K562 (cell line): ENCODE data around the gene TENT4B. TPM values are rescaled to one million over a fixed set of nuclear protein-coding genes. Genes with fewer than 3 reads are reported as not detected.
A peak's percentile ranks its signal among the peaks of the same experiment; 100 is the strongest.

ENCODE experiments used
- ATAC-seq: fragments of 200-7000 bp; cut with Tn5 transposase; 3 replicates; pipeline ENCODE4 v1.9.1; 2020; ENCODE audit warnings: moderate library complexity
- BruUV-seq: library from RNA; stranded (reverse); fragments of 400-500 nt; replicated peaks from 2 replicates; lab custom pipeline; 2021; lab: Mats Ljungman, UMichigan
- CTCF ChIA-PET: fragments of 300-600 bp; formaldehyde crosslinking; extraction: SDS; loops from one replicate; lab custom pipeline; 2021; ENCODE audit warnings: low intra/inter-chr PET ratio; lab: Yijun Ruan, JAX
- POLR2A ChIA-PET: fragments of 300-600, 350-650 bp; sonication (Branson Sonifier 250); formaldehyde crosslinking; extraction: SDS; loops from one replicate; lab custom pipeline; 2021; ENCODE audit warnings: antibody characterized with exemption, inconsistent platforms; lab: Yijun Ruan, JAX
- DNase-seq, 4 experiments: peaks; one replicate each; pipeline versions ENCODE4 v3.0.0 to v3.0.0-alpha.2; 2011 to 2018; ENCODE audit warnings: low spot score in 3 of 4, mixed read lengths in 3 of 4; ENCODE audit errors: extremely low read depth in 1 of 4
- FAIRE-seq: peaks from 2 replicates; lab custom pipeline; 2011; peaks lifted over from hg19 to GRCh38; lab: Jason Lieb, UNC
- H2AFZ ChIP-seq: 2 replicates; pipeline ENCODE4 v1.6.0; 2011; ENCODE audit warnings: low read depth, low read length, control low read depth, inconsistent platforms
- H3K27ac ChIP-seq: fragments of 200-600 bp; 3 replicates; pipeline ENCODE4 v1.8.0; 2011; ENCODE audit warnings: low read depth, mild to moderate bottlenecking, control low read depth, inconsistent platforms, low read length, moderate library complexity, mixed read lengths; ENCODE audit errors: extremely low read depth
- H3K27me3 ChIP-seq, 2 experiments: fragments of 300-600 bp in 1 of 2; 2 replicates in 1 of 2; 3 replicates in 1 of 2; pipeline versions ENCODE4 v1.6.0 to v1.8.0; 2011; ENCODE audit warnings: inconsistent platforms in 2 of 2, low read length in 2 of 2, mild to moderate bottlenecking in 1 of 2, mixed read lengths in 1 of 2, moderate library complexity in 1 of 2; ENCODE audit not compliant: control insufficient read depth in 2 of 2, insufficient read depth in 2 of 2
- H3K36me3 ChIP-seq: fragments of 300-600 bp; 3 replicates; pipeline ENCODE4 v1.8.0; 2011; ENCODE audit warnings: mild to moderate bottlenecking, low read length, inconsistent platforms; ENCODE audit not compliant: control insufficient read depth, insufficient read depth
- H3K4me1 ChIP-seq, 2 experiments: fragments of 200-600 bp in 1 of 2; replicated peaks in 1 of 2; 2 replicates in 1 of 2; 3 replicates in 1 of 2; pipeline versions ENCODE4 v1.5.1 to v1.8.0; 2011; ENCODE audit warnings: inconsistent platforms in 2 of 2, low read length in 2 of 2, mild to moderate bottlenecking in 1 of 2, mixed read lengths in 1 of 2, moderate library complexity in 1 of 2; ENCODE audit not compliant: control insufficient read depth in 2 of 2, insufficient read depth in 2 of 2
- H3K4me2 ChIP-seq: 2 replicates; pipeline ENCODE4 v1.6.1; 2011; ENCODE audit warnings: low read length, control low read depth, inconsistent platforms, mixed read lengths; ENCODE audit not compliant: insufficient read depth
- H3K4me3 ChIP-seq: fragments of 200-600 bp; sonication (generic), shearing (Covaris generic); 2 replicates; pipeline ENCODE4 v1.5.1; 2016; ENCODE audit warnings: control low read depth, inconsistent platforms
- H3K79me2 ChIP-seq: fragments of 200-600 bp; 3 replicates; pipeline ENCODE4 v1.8.0; 2011; ENCODE audit warnings: low read length, inconsistent platforms; ENCODE audit not compliant: control insufficient read depth, insufficient read depth
- H3K9ac ChIP-seq, 2 experiments: 2 replicates each; pipeline versions ENCODE4 v1.6.0 to v1.6.1; 2011; ENCODE audit warnings: low read depth in 2 of 2, low read length in 2 of 2, control low read depth in 1 of 2, inconsistent platforms in 1 of 2, mild to moderate bottlenecking in 1 of 2, mixed read lengths in 1 of 2; ENCODE audit not compliant: insufficient read depth in 1 of 2
- H3K9me1 ChIP-seq: one replicate; pipeline ENCODE4 v1.6.0; 2011; ENCODE audit warnings: inconsistent platforms, mild to moderate bottlenecking, low read length, moderate library complexity; ENCODE audit not compliant: control insufficient read depth, insufficient read depth
- H3K9me3 ChIP-seq: replicated peaks from 2 replicates; pipeline ENCODE4 v1.5.1; 2011; ENCODE audit warnings: low read depth, low read length, inconsistent platforms; ENCODE audit not compliant: control insufficient read depth, insufficient read depth
- H4K20me1 ChIP-seq: replicated peaks from 2 replicates; pipeline ENCODE4 v1.6.1; 2011; ENCODE audit warnings: low read length, inconsistent platforms, mixed read lengths; ENCODE audit not compliant: control insufficient read depth, insufficient read depth
- BRF1 ChIP-seq: IDR thresholded peaks from 3 replicates; pipeline ENCODE4 v1.6.1; 2011; ENCODE audit warnings: borderline replicate concordance, mild to moderate bottlenecking; ENCODE audit not compliant: insufficient read length; ENCODE audit errors: extremely low read depth
- CLOCK ChIP-seq: fragments of 250-450 bp; sonication (Bioruptor Pico); IDR thresholded peaks from 2 replicates; pipeline ENCODE4 v1.4.0; 2020; ENCODE audit warnings: mild to moderate bottlenecking, moderate library complexity, borderline replicate concordance
- XRCC4 ChIP-seq: IDR thresholded peaks from one replicate; pipeline ENCODE4 v1.6.1; 2011; ENCODE audit not compliant: insufficient read depth, insufficient read length; ENCODE audit errors: extremely low read depth
- ZFP36 ChIP-seq: fragments of 150-350 bp; IDR thresholded peaks from 2 replicates; pipeline ENCODE4 v1.6.1; 2018; ENCODE audit warnings: low read length, low read depth; ENCODE audit not compliant: partially characterized antibody
- ZNF354B ChIP-seq: fragments of 250-450 bp; sonication (Bioruptor Pico); IDR thresholded peaks from 2 replicates; pipeline ENCODE4 v1.4.0; 2020
- WGBS: fragments of 100-300 bp; shearing (Covaris generic); methylation state at CpG from one replicate; pipeline ENCODE4 v1.1.6; 2016; ENCODE audit warnings: low coverage, mixed read lengths; ENCODE audit not compliant: insufficient coverage; ENCODE audit errors: missing lambda C conversion rate; 5-methylcytosine and 5-hydroxymethylcytosine counted together
- in situ Hi-C: fragments of 300-500 bp; cut with MboI; formaldehyde crosslinking; loops from 4 replicates; pipeline ENCODE4 v1.15.0; 2018; ENCODE audit warnings: inconsistent platforms, mixed read lengths
- intact Hi-C: fragments of 100-400 bp; cut with micrococcal nuclease; formaldehyde crosslinking; loops from 2 replicates; pipeline ENCODE4 v1.14.2; 2022
- polyA plus RNA-seq, 8 experiments: library from polyadenylated mRNA; depleted of rRNA in 4 of 8; stranded (reverse) in 5 of 8; unstranded in 3 of 8; fragments of >200 nt; fragmentation: Nextera tagmentation in 2 of 8; fragmentation: Illumina TruSeq in 1 of 8; extraction: Ambion mirVana in 2 of 8; extraction: Trizol in 1 of 8; gene quantifications; 2 replicates each; pipeline versions ENCODE4 v1.2.1 to v1.2.3, GENCODE V29; 2011 to 2014; ENCODE audit warnings: inconsistent platforms in 1 of 8, missing spikeins in 1 of 8
- total RNA-seq, 7 experiments: library from RNA; depleted of rRNA in 6 of 7; stranded (reverse); fragments of >200 nt in 6 of 7; fragmentation: Illumina TruSeq in 2 of 7; extraction: Trizol in 2 of 7; gene quantifications; 2 replicates each; pipeline versions ENCODE4 v1.2.1 to v1.2.3, GENCODE V29; 2011 to 2021; ENCODE audit warnings: low replicate concordance in 1 of 7
- TF ChIP-seq, protein P1 (sequence below): sonication (generic); formaldehyde crosslinking; IDR thresholded peaks from 2 replicates; pipeline ENCODE4 v1.8.0; 2023; ENCODE audit warnings: missing genetic modification reagents, mild to moderate bottlenecking, borderline replicate concordance
- TF ChIP-seq, protein P2 (sequence below), 3 experiments: IDR thresholded peaks in 2 of 3; conservative IDR thresholded peaks in 1 of 3; 2 replicates each; pipeline ENCODE4 v1.5.1; 2011 to 2012; ENCODE audit warnings: low read length in 3 of 3, mild to moderate bottlenecking in 3 of 3, control low read depth in 2 of 3, improper control_type of control experiment in 1 of 3, inconsistent platforms in 1 of 3, low read depth in 1 of 3, mixed read lengths in 1 of 3, moderate library complexity in 1 of 3; ENCODE audit not compliant: insufficient read depth in 2 of 3

Gene TENT4B
- total and polyA plus RNA-seq, 9 of the 15 experiments (the other 6 are each of a cell fraction or from before 2014, with no cell fraction given): 5.2 to 8.4 (median 7.0) TPM

GRCh38 chr16:50248845-50249244 is 95.7 kb downstream of the TENT4B start (continued):
- TF ChIP-seq, protein P1, sequence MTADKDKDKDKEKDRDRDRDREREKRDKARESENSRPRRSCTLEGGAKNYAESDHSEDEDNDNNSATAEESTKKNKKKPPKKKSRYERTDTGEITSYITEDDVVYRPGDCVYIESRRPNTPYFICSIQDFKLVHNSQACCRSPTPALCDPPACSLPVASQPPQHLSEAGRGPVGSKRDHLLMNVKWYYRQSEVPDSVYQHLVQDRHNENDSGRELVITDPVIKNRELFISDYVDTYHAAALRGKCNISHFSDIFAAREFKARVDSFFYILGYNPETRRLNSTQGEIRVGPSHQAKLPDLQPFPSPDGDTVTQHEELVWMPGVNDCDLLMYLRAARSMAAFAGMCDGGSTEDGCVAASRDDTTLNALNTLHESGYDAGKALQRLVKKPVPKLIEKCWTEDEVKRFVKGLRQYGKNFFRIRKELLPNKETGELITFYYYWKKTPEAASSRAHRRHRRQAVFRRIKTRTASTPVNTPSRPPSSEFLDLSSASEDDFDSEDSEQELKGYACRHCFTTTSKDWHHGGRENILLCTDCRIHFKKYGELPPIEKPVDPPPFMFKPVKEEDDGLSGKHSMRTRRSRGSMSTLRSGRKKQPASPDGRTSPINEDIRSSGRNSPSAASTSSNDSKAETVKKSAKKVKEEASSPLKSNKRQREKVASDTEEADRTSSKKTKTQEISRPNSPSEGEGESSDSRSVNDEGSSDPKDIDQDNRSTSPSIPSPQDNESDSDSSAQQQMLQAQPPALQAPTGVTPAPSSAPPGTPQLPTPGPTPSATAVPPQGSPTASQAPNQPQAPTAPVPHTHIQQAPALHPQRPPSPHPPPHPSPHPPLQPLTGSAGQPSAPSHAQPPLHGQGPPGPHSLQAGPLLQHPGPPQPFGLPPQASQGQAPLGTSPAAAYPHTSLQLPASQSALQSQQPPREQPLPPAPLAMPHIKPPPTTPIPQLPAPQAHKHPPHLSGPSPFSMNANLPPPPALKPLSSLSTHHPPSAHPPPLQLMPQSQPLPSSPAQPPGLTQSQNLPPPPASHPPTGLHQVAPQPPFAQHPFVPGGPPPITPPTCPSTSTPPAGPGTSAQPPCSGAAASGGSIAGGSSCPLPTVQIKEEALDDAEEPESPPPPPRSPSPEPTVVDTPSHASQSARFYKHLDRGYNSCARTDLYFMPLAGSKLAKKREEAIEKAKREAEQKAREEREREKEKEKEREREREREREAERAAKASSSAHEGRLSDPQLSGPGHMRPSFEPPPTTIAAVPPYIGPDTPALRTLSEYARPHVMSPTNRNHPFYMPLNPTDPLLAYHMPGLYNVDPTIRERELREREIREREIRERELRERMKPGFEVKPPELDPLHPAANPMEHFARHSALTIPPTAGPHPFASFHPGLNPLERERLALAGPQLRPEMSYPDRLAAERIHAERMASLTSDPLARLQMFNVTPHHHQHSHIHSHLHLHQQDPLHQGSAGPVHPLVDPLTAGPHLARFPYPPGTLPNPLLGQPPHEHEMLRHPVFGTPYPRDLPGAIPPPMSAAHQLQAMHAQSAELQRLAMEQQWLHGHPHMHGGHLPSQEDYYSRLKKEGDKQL (CRISPR knock-in tag): no peak
- TF ChIP-seq ZNF354B (CRISPR knock-in tag) (no peak), BRF1 (no peak)

DNA sequence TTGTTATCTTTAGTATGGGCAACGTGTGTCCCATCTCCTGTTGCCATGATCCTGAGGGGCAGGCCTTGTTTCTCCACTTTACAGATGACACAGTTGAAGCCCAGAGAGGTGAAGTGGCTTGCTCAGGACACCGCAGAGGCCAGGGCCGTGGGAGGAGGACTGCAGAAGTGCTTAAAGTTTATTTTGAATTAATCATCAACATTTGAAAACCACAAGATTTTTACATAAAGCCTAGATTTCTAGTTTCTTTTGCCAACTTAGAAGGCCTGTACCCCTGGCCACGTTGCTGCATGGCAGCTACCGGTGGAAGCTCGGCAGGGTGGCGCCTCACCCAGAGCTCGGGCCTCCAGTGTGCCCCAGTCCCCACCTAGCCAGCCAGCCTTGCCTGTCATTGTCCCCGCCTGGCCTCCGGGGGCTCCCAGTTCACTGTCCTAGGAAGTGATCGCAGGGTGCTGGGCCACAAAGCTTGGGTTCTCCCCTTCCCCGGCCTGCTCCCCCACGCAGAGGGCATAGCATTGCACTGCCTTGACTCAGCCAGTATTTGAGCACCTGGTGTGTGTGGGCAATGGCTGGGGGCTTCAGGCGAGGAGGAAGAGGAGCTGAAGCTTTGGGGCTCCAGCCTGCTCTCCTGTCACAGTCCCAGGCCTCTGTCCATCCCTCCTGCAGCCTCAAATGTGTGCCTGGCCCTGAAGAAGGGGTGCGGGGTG is 98.4 kb downstream of the TENT4B start:
- Histone ChIP-seq H3K9ac (peak overlapping the region in 1 of 2 experiments; percentile 73; a peak in 2 of 4 replicates), H3K4me1 (peaks cover 51 to 55% of the 10 kb centered on the region in 2 experiments), H3K27me3 (no peaks in the 10 kb centered on the region), H3K79me2 (peaks cover 71% of the 10 kb centered on the region), H2AFZ (no peak overlapping the region), H3K27ac (no peak overlapping the region), H4K20me1 (no peaks in the 10 kb centered on the region), H3K4me2 (no peak overlapping the region; the same call in 1 of the 2 replicates), H3K36me3 (peaks cover 7% of the 10 kb centered on the region; the same call in 1 of the 3 replicates), H3K4me3 (no peak overlapping the region), H3K9me1 (no peaks in the 10 kb centered on the region), H3K9me3 (no peaks in the 10 kb centered on the region)
- no TSS peak for BruUV-seq
- CTCF ChIA-PET: no interaction called here
- POLR2A ChIA-PET: interaction anchor here (0.7 to 4.1 kb wide), 5 partner anchors 8 to 84 kb away, joined by 3 to 13 read pairs (median 5); no protein-coding TSS in a partner anchor
- intact Hi-C loops (no loop called here), in situ Hi-C loops (loop anchor here (25.0 kb wide), 1 partner anchor 1639 kb away; the partner anchor contains the start of gene N4BP1)
- DNase-seq (no peak), FAIRE-seq (no peak), ATAC-seq (peak; percentile 22)
- WGBS: 76% methylated on average over 15 of the region's 15 CpGs
- TF ChIP-seq ZFP36 (peak; percentile 50), CLOCK (CRISPR knock-in tag) (no peak), XRCC4 (no peak)
- TF ChIP-seq, protein P2, sequence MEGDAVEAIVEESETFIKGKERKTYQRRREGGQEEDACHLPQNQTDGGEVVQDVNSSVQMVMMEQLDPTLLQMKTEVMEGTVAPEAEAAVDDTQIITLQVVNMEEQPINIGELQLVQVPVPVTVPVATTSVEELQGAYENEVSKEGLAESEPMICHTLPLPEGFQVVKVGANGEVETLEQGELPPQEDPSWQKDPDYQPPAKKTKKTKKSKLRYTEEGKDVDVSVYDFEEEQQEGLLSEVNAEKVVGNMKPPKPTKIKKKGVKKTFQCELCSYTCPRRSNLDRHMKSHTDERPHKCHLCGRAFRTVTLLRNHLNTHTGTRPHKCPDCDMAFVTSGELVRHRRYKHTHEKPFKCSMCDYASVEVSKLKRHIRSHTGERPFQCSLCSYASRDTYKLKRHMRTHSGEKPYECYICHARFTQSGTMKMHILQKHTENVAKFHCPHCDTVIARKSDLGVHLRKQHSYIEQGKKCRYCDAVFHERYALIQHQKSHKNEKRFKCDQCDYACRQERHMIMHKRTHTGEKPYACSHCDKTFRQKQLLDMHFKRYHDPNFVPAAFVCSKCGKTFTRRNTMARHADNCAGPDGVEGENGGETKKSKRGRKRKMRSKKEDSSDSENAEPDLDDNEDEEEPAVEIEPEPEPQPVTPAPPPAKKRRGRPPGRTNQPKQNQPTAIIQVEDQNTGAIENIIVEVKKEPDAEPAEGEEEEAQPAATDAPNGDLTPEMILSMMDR (IDR thresholded peaks at IDR 0.05 in 2 of 3, conservative IDR thresholded peaks at IDR 0.05 in 1 of 3; ENCODE audit: insufficient read depth in 2 of 3, low read depth in 1 of 3, low read length in 3 of 3): 0 out of 6 replicates have a peak, but pooled peaks of 1 of the 3 experiments have one; percentile 13
